Bronchial epithelial cell (primary cell): ENCODE measurements around the gene GDF2. TPM values are rescaled to one million over a fixed set of nuclear protein-coding genes. Genes with fewer than 3 reads are reported as not detected.

Experiments
- DNase-seq: peaks from one replicate; pipeline ENCODE4 v3.0.0-alpha.2; 2010; ENCODE audit warnings: low read depth
- FAIRE-seq: peaks from 2 replicates; lab custom pipeline; 2011; peaks lifted over from hg19 to GRCh38; lab: Jason Lieb, UNC
- H3K27me3 ChIP-seq: 2 replicates; pipeline ENCODE4 v1.5.1; 2011; ENCODE audit warnings: low read length; ENCODE audit not compliant: control insufficient read depth, insufficient read depth
- H3K36me3 ChIP-seq: 2 replicates; pipeline ENCODE4 v1.5.1; 2011; ENCODE audit warnings: low read length; ENCODE audit not compliant: control insufficient read depth, insufficient read depth
- H3K4me3 ChIP-seq: 2 replicates; pipeline ENCODE4 v1.5.1; 2011; ENCODE audit warnings: mild to moderate bottlenecking, low read depth, low read length, control low read depth
- CTCF ChIP-seq: IDR thresholded peaks from 2 replicates; pipeline ENCODE4 v1.5.1; 2011; ENCODE audit warnings: mild to moderate bottlenecking, moderate library complexity, low read length, control low read depth, inconsistent platforms; ENCODE audit not compliant: insufficient read depth, severe bottlenecking
- total RNA-seq: library from RNA; depleted of rRNA; stranded (reverse); fragments of >200 nt; gene quantifications from 2 replicates; pipeline ENCODE4 v1.2.1, GENCODE V29; 2014

Gene GDF2
- total RNA-seq, 1 donor from 2014 or later, result not detected

GRCh38 chr10:47278720-47279119, 43.5 kb upstream of the GDF2 start:
- Histone ChIP-seq H3K36me3 (no peaks in the 10 kb centered on the region), H3K4me3 (no peak overlapping the region), H3K27me3 (no peaks in the 10 kb centered on the region)
- no peak for DNase-seq
- no peak for TF ChIP-seq CTCF
- FAIRE-seq, result no peak

GRCh38 chr10:47279276-47279675, 43.0 kb upstream of the GDF2 start:
- FAIRE-seq (no peak), DNase-seq (no peak)
- no peak overlapping the region for H3K4me3 ChIP-seq
- H3K36me3 ChIP-seq, result no peaks in the 10 kb centered on the region
- H3K27me3 ChIP-seq, result no peaks in the 10 kb centered on the region
- no peak for TF ChIP-seq CTCF

- Histone ChIP-seq H3K4me3 (no peak overlapping the region), H3K36me3 (no peaks in the 10 kb centered on the region), H3K27me3 (peaks cover 4% of the 10 kb centered on the region)
- FAIRE-seq, result no peak
- DNase-seq, result no peak
- TF ChIP-seq CTCF, result no peak
These were observed 40.1 kb upstream of the GDF2 start for GRCh38 chr10:47282005-47282656.

GRCh38 chr10:47282657-47283018, 39.6 kb upstream of the GDF2 start:
- Histone ChIP-seq H3K4me3 (no peak overlapping the region), H3K36me3 (no peaks in the 10 kb centered on the region), H3K27me3 (peaks cover 4% of the 10 kb centered on the region)
- no peak for DNase-seq
- FAIRE-seq, result no peak
- no peak for TF ChIP-seq CTCF

- no peaks in the 10 kb centered on the region for H3K36me3 ChIP-seq
- no peak for TF ChIP-seq CTCF
- H3K27me3 ChIP-seq, result peaks cover 4% of the 10 kb centered on the region
- DNase-seq (no peak), FAIRE-seq (no peak)
- no peak overlapping the region for H3K4me3 ChIP-seq
These were observed 39.1 kb upstream of the GDF2 start for GRCh38 chr10:47283101-47283630.

GRCh38 chr10:47283848-47284247, 38.4 kb upstream of the GDF2 start:
- FAIRE-seq (no peak), DNase-seq (no peak)
- Histone ChIP-seq H3K36me3 (no peaks in the 10 kb centered on the region), H3K27me3 (peaks cover 4% of the 10 kb centered on the region), H3K4me3 (no peak overlapping the region)
- no peak for TF ChIP-seq CTCF
